ENCODE results near the gene DAPK1.

DNA sequence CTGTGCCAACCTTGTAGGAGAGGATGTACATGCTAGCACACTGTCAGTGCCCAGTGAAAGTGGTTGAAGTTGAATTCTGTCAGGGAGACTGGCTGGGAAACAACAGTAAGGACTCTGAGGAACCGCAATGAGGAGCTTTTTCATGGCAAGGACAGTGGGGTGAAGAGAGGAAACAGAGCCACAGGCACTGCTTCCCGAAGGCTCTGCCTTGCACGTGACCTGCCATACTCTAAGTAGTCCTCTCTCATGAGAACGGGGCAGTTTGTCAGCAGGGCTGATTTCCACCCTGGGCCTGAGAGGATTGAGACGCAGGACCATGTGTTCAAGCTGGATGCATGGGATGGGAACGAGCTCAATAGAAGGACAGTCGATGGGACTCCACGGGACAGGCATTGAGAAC is 121.7 kb downstream of the DAPK1 start:
- TF ChIP-seq, protein P1, sequence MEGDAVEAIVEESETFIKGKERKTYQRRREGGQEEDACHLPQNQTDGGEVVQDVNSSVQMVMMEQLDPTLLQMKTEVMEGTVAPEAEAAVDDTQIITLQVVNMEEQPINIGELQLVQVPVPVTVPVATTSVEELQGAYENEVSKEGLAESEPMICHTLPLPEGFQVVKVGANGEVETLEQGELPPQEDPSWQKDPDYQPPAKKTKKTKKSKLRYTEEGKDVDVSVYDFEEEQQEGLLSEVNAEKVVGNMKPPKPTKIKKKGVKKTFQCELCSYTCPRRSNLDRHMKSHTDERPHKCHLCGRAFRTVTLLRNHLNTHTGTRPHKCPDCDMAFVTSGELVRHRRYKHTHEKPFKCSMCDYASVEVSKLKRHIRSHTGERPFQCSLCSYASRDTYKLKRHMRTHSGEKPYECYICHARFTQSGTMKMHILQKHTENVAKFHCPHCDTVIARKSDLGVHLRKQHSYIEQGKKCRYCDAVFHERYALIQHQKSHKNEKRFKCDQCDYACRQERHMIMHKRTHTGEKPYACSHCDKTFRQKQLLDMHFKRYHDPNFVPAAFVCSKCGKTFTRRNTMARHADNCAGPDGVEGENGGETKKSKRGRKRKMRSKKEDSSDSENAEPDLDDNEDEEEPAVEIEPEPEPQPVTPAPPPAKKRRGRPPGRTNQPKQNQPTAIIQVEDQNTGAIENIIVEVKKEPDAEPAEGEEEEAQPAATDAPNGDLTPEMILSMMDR (IDR thresholded peaks at IDR 0.05; ENCODE audit: low read depth, low read length), result no peak
- TF ChIP-seq EZH2phosphoT487 (IDR thresholded peaks at IDR 0.05; ENCODE audit: low read depth), result no peak
